ENCODE results near the gene ZBTB34. TPM values are rescaled to one million over a fixed set of nuclear protein-coding genes. Genes with fewer than 3 reads are reported as not detected.

The ZBTB34 gene
- total and polyA plus RNA-seq, 9 of the 15 experiments (the other 6 are each of a cell fraction or from before 2014, with no cell fraction given), result 2.7 to 15.6 (median 9.8) TPM

DNA sequence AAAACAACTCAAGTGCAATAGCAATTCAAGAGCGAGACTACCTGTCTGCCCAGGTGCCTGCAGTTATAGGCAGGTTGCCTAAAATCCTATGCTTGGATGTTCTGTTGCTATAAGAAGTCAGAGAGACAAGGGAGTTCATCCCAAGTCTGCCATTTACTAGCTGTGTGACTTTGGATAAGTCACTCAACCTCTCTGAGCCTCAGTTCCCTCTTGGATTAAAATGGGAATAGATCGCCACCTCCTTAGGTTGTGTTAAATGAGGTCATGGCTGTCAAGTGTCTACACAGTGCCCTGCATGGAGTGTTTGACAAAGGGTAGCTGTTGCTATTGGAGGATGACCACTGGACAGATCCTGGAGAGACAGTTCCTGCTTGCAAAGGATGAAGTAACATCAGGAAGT lies 1.3 kb upstream of the ZBTB34 start:
- FAIRE-seq, result no peak
- no peak for TF ChIP-seq EGR1 (conservative IDR thresholded peaks at IDR 0.05)
- TF ChIP-seq ILF3 (IDR thresholded peaks at IDR 0.05; ENCODE audit: borderline replicate concordance), result no peak
- TF ChIP-seq, protein P1, sequence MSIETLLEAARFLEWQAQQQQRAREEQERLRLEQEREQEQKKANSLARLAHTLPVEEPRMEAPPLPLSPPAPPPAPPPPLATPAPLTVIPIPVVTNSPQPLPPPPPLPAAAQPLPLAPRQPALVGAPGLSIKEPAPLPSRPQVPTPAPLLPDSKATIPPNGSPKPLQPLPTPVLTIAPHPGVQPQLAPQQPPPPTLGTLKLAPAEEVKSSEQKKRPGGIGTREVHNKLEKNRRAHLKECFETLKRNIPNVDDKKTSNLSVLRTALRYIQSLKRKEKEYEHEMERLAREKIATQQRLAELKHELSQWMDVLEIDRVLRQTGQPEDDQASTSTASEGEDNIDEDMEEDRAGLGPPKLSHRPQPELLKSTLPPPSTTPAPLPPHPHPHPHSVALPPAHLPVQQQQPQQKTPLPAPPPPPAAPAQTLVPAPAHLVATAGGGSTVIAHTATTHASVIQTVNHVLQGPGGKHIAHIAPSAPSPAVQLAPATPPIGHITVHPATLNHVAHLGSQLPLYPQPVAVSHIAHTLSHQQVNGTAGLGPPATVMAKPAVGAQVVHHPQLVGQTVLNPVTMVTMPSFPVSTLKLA (conservative IDR thresholded peaks at IDR 0.05), result no peak
- peak; percentile 81 for TF ChIP-seq CHD4 (IDR thresholded peaks at IDR 0.05; ENCODE audit: insufficient read depth, insufficient replicate concordance, low read depth, low read length, poor library complexity, severe bottlenecking)
- TF ChIP-seq KDM1A (IDR thresholded peaks at IDR 0.05), result peak; percentile 75 to 84
- TF ChIP-seq ELF2 (CRISPR knock-in tag; IDR thresholded peaks at IDR 0.05), result no peak
- no peak for TF ChIP-seq CCNT2 (IDR thresholded peaks at IDR 0.05; ENCODE audit: borderline replicate concordance, extremely low read depth, insufficient read length, low read depth, low read length)
- TF ChIP-seq EWSR1 (IDR thresholded peaks at IDR 0.05; ENCODE audit: borderline replicate concordance, low read depth, partially characterized antibody), result no peak
- no peak for TF ChIP-seq MXD1 (CRISPR knock-in tag; IDR thresholded peaks at IDR 0.05; ENCODE audit: borderline replicate concordance, poor library complexity, severe bottlenecking)
- TF ChIP-seq CBX3 (IDR thresholded peaks at IDR 0.05; ENCODE audit: borderline replicate concordance in 1 of 2, low read length in 2 of 2), result peak in 1 of 2 experiments; percentile 38; a peak in 1 of 3 replicates
- TF ChIP-seq PHF20 (IDR thresholded peaks at IDR 0.05; ENCODE audit: partially characterized antibody), result peak; percentile 49
- TF ChIP-seq HDAC2 (IDR thresholded peaks at IDR 0.05), result peak; percentile 63; the same call in 1 of the 2 replicates
- no peak for TF ChIP-seq ZNF165 (CRISPR knock-in tag; IDR thresholded peaks at IDR 0.05; ENCODE audit: borderline replicate concordance)
- TF ChIP-seq PTBP1 (IDR thresholded peaks at IDR 0.05; ENCODE audit: low read depth, low read length), result 0 out of 2 replicates have a peak, but pooled peaks have one; percentile 53
- TF ChIP-seq BCOR (IDR thresholded peaks at IDR 0.05), result peak; percentile 95
- TF ChIP-seq TFAP4 (CRISPR knock-in tag; IDR thresholded peaks at IDR 0.05; ENCODE audit: borderline replicate concordance), result no peak
- no peak for TF ChIP-seq L3MBTL2 (IDR thresholded peaks at IDR 0.05)

More for the DNA sequence above, 1.3 kb upstream of the ZBTB34 start:
- Histone ChIP-seq H3K4me3 (no peak overlapping the region), H3K9ac (ENCODE audit: insufficient read depth in 1 of 2, low read depth in 2 of 2, low read length in 2 of 2) (no peak overlapping the region), H2AFZ (ENCODE audit: low read depth, low read length) (peak overlapping the region; percentile 97), H3K9me3 (replicated peaks; ENCODE audit: control insufficient read depth, insufficient read depth, low read depth, low read length) (no peaks in the 10 kb centered on the region), H3K79me2 (ENCODE audit: control insufficient read depth, insufficient read depth, low read length) (peaks cover 34% of the 10 kb centered on the region), H3K4me1 (replicated peaks in 1 of 2; ENCODE audit: control insufficient read depth in 2 of 2, insufficient read depth in 2 of 2, low read length in 2 of 2) (peaks cover 14 to 33% of the 10 kb centered on the region in 2 experiments), H3K27me3 (ENCODE audit: control insufficient read depth in 2 of 2, insufficient read depth in 2 of 2, low read length in 2 of 2) (no peaks in the 10 kb centered on the region; a peak in 1 of 5 replicates), H4K20me1 (replicated peaks; ENCODE audit: control insufficient read depth, insufficient read depth, low read length) (peaks cover 13% of the 10 kb centered on the region), H3K36me3 (ENCODE audit: control insufficient read depth, insufficient read depth, low read length) (peaks cover 12% of the 10 kb centered on the region), H3K9me1 (ENCODE audit: control insufficient read depth, insufficient read depth, low read length) (no peaks in the 10 kb centered on the region), H3K27ac (ENCODE audit: extremely low read depth, low read depth, low read length) (no peak overlapping the region), H3K4me2 (ENCODE audit: insufficient read depth, low read length) (no peak overlapping the region)
- ATAC-seq (no peak), DNase-seq (ENCODE audit: extremely low read depth in 1 of 4, low spot score in 3 of 4) (no peak)
- intact Hi-C loops (cut with micrococcal nuclease), result no loop called here
- WGBS (ENCODE audit: insufficient coverage, low coverage, missing lambda C conversion rate), result 86% methylated on average over 2 of the region's 2 CpGs
- in situ Hi-C loops (cut with MboI), result no loop called here
- BruUV-seq (replicated peaks), result no TSS peak
- CTCF ChIA-PET (ENCODE audit: low intra/inter-chr PET ratio), result no interaction called here
- POLR2A ChIA-PET, result interaction anchor here (0.5 to 1.3 kb wide), 5 partner anchors 9 to 686 kb away, joined by 3 to 5 read pairs (median 3); partner anchors contain the start of gene ZBTB43

All from K562 (cell line).